Neural cell (in vitro differentiated cells): ENCODE data around the gene TFF2. TPM values are rescaled to one million over a fixed set of nuclear protein-coding genes. Genes with fewer than 3 reads are reported as not detected.

ENCODE experiments used
- H2AFZ ChIP-seq: fragments of 200-600, 300-800 bp; sonication (generic), shearing (Covaris generic); 2 replicates; pipeline ENCODE4 v1.6.0; 2014; ENCODE audit warnings: low read depth, mild to moderate bottlenecking, antibody characterized with exemption, low read length, moderate library complexity
- H3F3A ChIP-seq: fragments of 200-600 bp; shearing (Covaris generic); 2 replicates; pipeline ENCODE4 v1.6.1; 2016; ENCODE audit warnings: mild to moderate bottlenecking, moderate library complexity, mixed read lengths, antibody characterized with exemption, low read length; ENCODE audit not compliant: insufficient read depth, poor library complexity, severe bottlenecking
- H3K27ac ChIP-seq: fragments of 200-600, 300-800 bp; sonication (generic), shearing (Covaris generic); 2 replicates; pipeline ENCODE4 v1.5.1; 2014; ENCODE audit warnings: mild to moderate bottlenecking, low read length, moderate library complexity
- H3K27me3 ChIP-seq: fragments of 300-800, 200-600 bp; sonication (generic), shearing (Covaris generic); 2 replicates; pipeline ENCODE4 v1.6.0; 2014; ENCODE audit warnings: mild to moderate bottlenecking, low read depth, low read length, moderate library complexity; ENCODE audit not compliant: insufficient read depth
- H3K36me3 ChIP-seq: fragments of 300-800, 200-600 bp; sonication (generic), shearing (Covaris generic); 2 replicates; pipeline ENCODE4 v1.5.1; 2014; ENCODE audit warnings: mild to moderate bottlenecking, antibody characterized with exemption, low read length, moderate library complexity; ENCODE audit not compliant: insufficient read depth
- H3K4me2 ChIP-seq: fragments of 300-800, 200-600 bp; sonication (generic), shearing (Covaris generic); 2 replicates; pipeline ENCODE4 v1.6.0; 2014; ENCODE audit warnings: mild to moderate bottlenecking, low read length
- H3K4me3 ChIP-seq: fragments of 300-800, 200-600 bp; sonication (generic), shearing (Covaris generic); 2 replicates; pipeline ENCODE4 v1.5.1; 2014; ENCODE audit warnings: mild to moderate bottlenecking, low read length, moderate library complexity
- H3K79me2 ChIP-seq: fragments of 200-600 bp; shearing (Covaris generic); replicated peaks from 2 replicates; pipeline ENCODE4 v1.6.0; 2014; ENCODE audit warnings: mild to moderate bottlenecking, low read length, moderate library complexity; ENCODE audit not compliant: insufficient read depth
- H3K9ac ChIP-seq: fragments of 300-800, 200-600 bp; sonication (generic), shearing (Covaris generic); 2 replicates; pipeline ENCODE4 v1.6.1; 2016; ENCODE audit warnings: mild to moderate bottlenecking, low read length, mixed read lengths
- H3K9me2 ChIP-seq: fragments of 200-600 bp; shearing (Covaris generic); 2 replicates; pipeline ENCODE4 v1.6.1; 2016; ENCODE audit warnings: mild to moderate bottlenecking, low read length, mixed read lengths; ENCODE audit not compliant: insufficient read depth
- H3K9me3 ChIP-seq: fragments of 200-600, 300-800 bp; sonication (generic), shearing (Covaris generic); 2 replicates; pipeline ENCODE4 v1.6.1; 2016; ENCODE audit warnings: mild to moderate bottlenecking, mixed run types, low read length, moderate library complexity, mixed read lengths
- H4K20me1 ChIP-seq: fragments of 200-600 bp; shearing (Covaris generic); 2 replicates; pipeline ENCODE4 v1.6.1; 2016; ENCODE audit warnings: mild to moderate bottlenecking, mixed run types; ENCODE audit not compliant: insufficient read depth
- EP300 ChIP-seq: fragments of 450-650 bp; conservative IDR thresholded peaks from 2 replicates; pipeline ENCODE4 v1.6.1; 2014; ENCODE audit warnings: antibody characterized with exemption, mild to moderate bottlenecking, moderate library complexity; ENCODE audit not compliant: poor library complexity, severe bottlenecking
- EZH2 ChIP-seq: fragments of 200-600, 300-800 bp; shearing (Covaris generic), sonication (generic); IDR thresholded peaks from 2 replicates; pipeline ENCODE4 v1.6.1; 2014; ENCODE audit warnings: antibody characterized with exemption, low read length, borderline replicate concordance, mild to moderate bottlenecking; ENCODE audit not compliant: insufficient read depth, poor library complexity, severe bottlenecking
- MXI1 ChIP-seq: fragments of 450-650 bp; conservative IDR thresholded peaks from 2 replicates; pipeline ENCODE4 v1.6.1; 2014; ENCODE audit warnings: antibody characterized with exemption, mild to moderate bottlenecking; ENCODE audit not compliant: poor library complexity, severe bottlenecking
- POLR2AphosphoS5 ChIP-seq: IDR thresholded peaks from 2 replicates; pipeline ENCODE4 v1.6.1; 2012
- RAD21 ChIP-seq: fragments of 450-650 bp; conservative IDR thresholded peaks from 2 replicates; pipeline ENCODE4 v1.6.1; 2014; ENCODE audit warnings: antibody characterized with exemption, mild to moderate bottlenecking, moderate library complexity
- REST ChIP-seq: IDR thresholded peaks from 2 replicates; pipeline ENCODE4 v1.6.1; 2012; ENCODE audit warnings: borderline replicate concordance
- SMC3 ChIP-seq: fragments of 450-650 bp; conservative IDR thresholded peaks from 2 replicates; pipeline ENCODE4 v1.6.1; 2014; ENCODE audit warnings: antibody characterized with exemption, mild to moderate bottlenecking, moderate library complexity; ENCODE audit not compliant: poor library complexity
- TAF1 ChIP-seq: IDR thresholded peaks from 2 replicates; pipeline ENCODE4 v1.6.1; 2012; ENCODE audit warnings: low read depth
- polyA plus RNA-seq: library from polyadenylated mRNA; depleted of rRNA; stranded (reverse); fragments of >200 nt; gene quantifications from 2 replicates; pipeline ENCODE4 v1.2.3, GENCODE V29; 2014
- TF ChIP-seq, protein P1 (sequence below): fragments of 450-650 bp; IDR thresholded peaks from 2 replicates; pipeline ENCODE4 v1.5.1; 2014; ENCODE audit warnings: antibody characterized with exemption, mild to moderate bottlenecking, moderate library complexity; ENCODE audit not compliant: poor library complexity, severe bottlenecking

Gene TFF2
- polyA plus RNA-seq, 1 donor from 2014 or later, result not detected

- Histone ChIP-seq H2AFZ (no peak overlapping the region), H3K9me3 (peaks cover 3% of the 10 kb centered on the region), H3F3A (no peaks in the 10 kb centered on the region), H3K9me2 (no peaks in the 10 kb centered on the region), H3K9ac (no peak overlapping the region), H4K20me1 (no peaks in the 10 kb centered on the region), H3K27me3 (no peaks in the 10 kb centered on the region), H3K79me2 (no peaks in the 10 kb centered on the region), H3K4me2 (no peak overlapping the region), H3K4me3 (no peak overlapping the region), H3K36me3 (no peaks in the 10 kb centered on the region), H3K27ac (no peak overlapping the region)
- TF ChIP-seq RAD21, result no peak
- TF ChIP-seq POLR2AphosphoS5, result no peak
- TF ChIP-seq REST, result no peak
- no peak for TF ChIP-seq MXI1
- TF ChIP-seq EP300, result no peak
- TF ChIP-seq EZH2, result no peak
- TF ChIP-seq, protein P1, sequence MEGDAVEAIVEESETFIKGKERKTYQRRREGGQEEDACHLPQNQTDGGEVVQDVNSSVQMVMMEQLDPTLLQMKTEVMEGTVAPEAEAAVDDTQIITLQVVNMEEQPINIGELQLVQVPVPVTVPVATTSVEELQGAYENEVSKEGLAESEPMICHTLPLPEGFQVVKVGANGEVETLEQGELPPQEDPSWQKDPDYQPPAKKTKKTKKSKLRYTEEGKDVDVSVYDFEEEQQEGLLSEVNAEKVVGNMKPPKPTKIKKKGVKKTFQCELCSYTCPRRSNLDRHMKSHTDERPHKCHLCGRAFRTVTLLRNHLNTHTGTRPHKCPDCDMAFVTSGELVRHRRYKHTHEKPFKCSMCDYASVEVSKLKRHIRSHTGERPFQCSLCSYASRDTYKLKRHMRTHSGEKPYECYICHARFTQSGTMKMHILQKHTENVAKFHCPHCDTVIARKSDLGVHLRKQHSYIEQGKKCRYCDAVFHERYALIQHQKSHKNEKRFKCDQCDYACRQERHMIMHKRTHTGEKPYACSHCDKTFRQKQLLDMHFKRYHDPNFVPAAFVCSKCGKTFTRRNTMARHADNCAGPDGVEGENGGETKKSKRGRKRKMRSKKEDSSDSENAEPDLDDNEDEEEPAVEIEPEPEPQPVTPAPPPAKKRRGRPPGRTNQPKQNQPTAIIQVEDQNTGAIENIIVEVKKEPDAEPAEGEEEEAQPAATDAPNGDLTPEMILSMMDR, result no peak
- no peak for TF ChIP-seq SMC3
These were observed 13.5 kb downstream of the TFF2 start for GRCh38 chr21:42337276-42337675.

DNA sequence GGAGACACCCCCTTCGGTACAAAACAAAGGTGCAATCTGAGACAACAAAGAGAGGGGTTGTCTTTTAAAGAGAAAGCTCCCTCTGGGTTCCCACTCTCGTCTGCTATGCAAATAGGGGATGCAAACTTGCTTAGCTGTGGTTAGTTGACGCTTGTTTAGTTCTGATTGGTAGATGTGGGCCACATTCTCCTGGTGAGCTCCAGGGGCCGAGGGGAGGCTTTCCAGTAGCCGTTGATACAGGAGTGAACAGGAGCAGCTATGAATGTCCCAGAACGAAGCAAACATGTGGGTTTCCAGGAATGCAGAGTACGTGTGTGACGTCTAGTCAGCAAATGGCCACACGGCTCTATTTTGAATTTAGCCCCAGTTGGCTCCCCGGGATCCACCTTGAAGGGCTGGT, 14.7 kb downstream of the TFF2 start:
- Histone ChIP-seq H3K27ac (no peak overlapping the region), H3K27me3 (no peaks in the 10 kb centered on the region), H3K9ac (no peak overlapping the region), H3K4me3 (no peak overlapping the region), H3K9me2 (no peaks in the 10 kb centered on the region), H3K4me2 (no peak overlapping the region), H4K20me1 (no peaks in the 10 kb centered on the region), H3K36me3 (no peaks in the 10 kb centered on the region), H3F3A (no peaks in the 10 kb centered on the region), H3K79me2 (no peaks in the 10 kb centered on the region), H3K9me3 (peaks cover 6% of the 10 kb centered on the region), H2AFZ (no peak overlapping the region)
- TF ChIP-seq, protein P1, result no peak
- TF ChIP-seq TAF1 (no peak), EP300 (no peak), SMC3 (no peak), EZH2 (no peak), RAD21 (no peak), POLR2AphosphoS5 (no peak), MXI1 (no peak), REST (no peak)
